ENCODE results near the gene FREM1. TPM values are rescaled to one million over a fixed set of nuclear protein-coding genes. Genes with fewer than 3 reads are reported as not detected.

Gene FREM1
- total and polyA plus RNA-seq, 2 of the 13 experiments (the other 11 are each of a cell fraction or from before 2014, with no cell fraction given) = 64.3 to 202 TPM

DNA sequence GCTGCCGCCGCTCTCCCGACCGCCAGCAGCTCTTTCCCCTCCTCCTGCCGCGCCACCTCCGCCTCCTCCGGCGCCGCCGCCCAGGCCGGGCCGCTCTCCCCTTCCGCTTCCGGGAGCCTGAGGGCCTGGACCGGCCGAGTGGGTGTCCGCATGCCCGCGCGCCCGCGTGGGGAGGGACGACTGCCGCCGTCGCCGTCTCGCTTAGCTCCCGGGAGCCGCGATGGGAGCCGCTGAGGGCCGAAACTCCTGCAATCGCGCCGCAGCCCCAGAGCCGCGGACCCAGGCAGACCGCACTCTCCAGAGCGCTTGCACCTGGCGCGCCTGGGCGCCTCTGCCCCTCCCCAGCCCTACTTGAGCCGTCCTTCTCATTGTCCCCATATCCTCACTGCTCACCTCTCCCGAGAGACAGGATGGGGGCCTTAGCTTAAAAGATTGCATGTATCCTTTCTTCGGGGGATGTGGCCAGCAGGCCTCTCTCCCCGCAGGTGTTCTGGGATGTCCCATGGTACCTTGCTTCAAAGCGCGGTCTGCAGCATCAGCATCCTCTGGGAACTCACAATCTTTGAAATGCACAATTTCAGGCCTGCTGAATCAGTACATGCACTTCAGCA, 216.9 kb downstream of the FREM1 start, which contains the start of gene ZDHHC21 (continued):
- TF ChIP-seq EP300 (IDR thresholded peaks at IDR 0.05; ENCODE audit: low read depth in 2 of 2, low read length in 2 of 2) (no peak), EP300 (CRISPR knock-in tag; IDR thresholded peaks at IDR 0.05; ENCODE audit: borderline replicate concordance) (0 out of 2 replicates have a peak, but pooled peaks have one; percentile 35), ZNF274 (CRISPR knock-in tag; IDR thresholded peaks at IDR 0.05) (no peak), FLYWCH1 (CRISPR knock-in tag; IDR thresholded peaks at IDR 0.05) (no peak), TBP (CRISPR knock-in tag; IDR thresholded peaks at IDR 0.05) (no peak), THAP11 (CRISPR knock-in tag; IDR thresholded peaks at IDR 0.05) (peak; percentile 75), ZNF34 (CRISPR knock-in tag; IDR thresholded peaks at IDR 0.05; ENCODE audit: borderline replicate concordance) (no peak), MEIS1 (CRISPR knock-in tag; IDR thresholded peaks at IDR 0.05; ENCODE audit: borderline replicate concordance) (no peak), POLR2A (IDR thresholded peaks at IDR 0.05; ENCODE audit: insufficient read depth in 1 of 2, low read depth in 2 of 2, low read length in 2 of 2) (peak in 1 of 2 experiments; percentile 85; a peak in 3 of 4 replicates), ZNF263 (CRISPR knock-in tag; IDR thresholded peaks at IDR 0.05) (0 out of 2 replicates have a peak, but pooled peaks have one; percentile 25), ZSCAN20 (CRISPR knock-in tag; IDR thresholded peaks at IDR 0.05; ENCODE audit: borderline replicate concordance) (no peak), NCOA2 (CRISPR knock-in tag; IDR thresholded peaks at IDR 0.05) (peak; percentile 32; the same call in 1 of the 2 replicates), CEBPB (IDR thresholded peaks at IDR 0.05; ENCODE audit: borderline replicate concordance, low read depth, low read length) (no peak), ZNF83 (CRISPR knock-in tag; IDR thresholded peaks at IDR 0.05; ENCODE audit: borderline replicate concordance) (no peak), NCOA5 (CRISPR knock-in tag; IDR thresholded peaks at IDR 0.05) (no peak), HDAC6 (IDR thresholded peaks at IDR 0.05; ENCODE audit: low read depth, low read length) (no peak), KLF16 (CRISPR knock-in tag; IDR thresholded peaks at IDR 0.05) (peak in 1 of 2 experiments; percentile 69; a peak in 1 of 4 replicates), GZF1 (CRISPR knock-in tag; IDR thresholded peaks at IDR 0.05) (no peak), HES4 (CRISPR knock-in tag; IDR thresholded peaks at IDR 0.05; ENCODE audit: borderline replicate concordance) (peak; percentile 94), ZNF12 (CRISPR knock-in tag; IDR thresholded peaks at IDR 0.05) (peak; percentile 37; the same call in 1 of the 2 replicates), TCF7 (IDR thresholded peaks at IDR 0.05; ENCODE audit: low read depth) (no peak), NFYC (CRISPR knock-in tag; IDR thresholded peaks at IDR 0.05) (no peak), CREB1 (IDR thresholded peaks at IDR 0.05) (no peak), CREB1 (CRISPR knock-in tag; IDR thresholded peaks at IDR 0.05) (no peak), ZSCAN21 (CRISPR knock-in tag; IDR thresholded peaks at IDR 0.05; ENCODE audit: borderline replicate concordance) (peak; percentile 45; the same call in 1 of the 2 replicates)
- TF ChIP-seq, protein P1, sequence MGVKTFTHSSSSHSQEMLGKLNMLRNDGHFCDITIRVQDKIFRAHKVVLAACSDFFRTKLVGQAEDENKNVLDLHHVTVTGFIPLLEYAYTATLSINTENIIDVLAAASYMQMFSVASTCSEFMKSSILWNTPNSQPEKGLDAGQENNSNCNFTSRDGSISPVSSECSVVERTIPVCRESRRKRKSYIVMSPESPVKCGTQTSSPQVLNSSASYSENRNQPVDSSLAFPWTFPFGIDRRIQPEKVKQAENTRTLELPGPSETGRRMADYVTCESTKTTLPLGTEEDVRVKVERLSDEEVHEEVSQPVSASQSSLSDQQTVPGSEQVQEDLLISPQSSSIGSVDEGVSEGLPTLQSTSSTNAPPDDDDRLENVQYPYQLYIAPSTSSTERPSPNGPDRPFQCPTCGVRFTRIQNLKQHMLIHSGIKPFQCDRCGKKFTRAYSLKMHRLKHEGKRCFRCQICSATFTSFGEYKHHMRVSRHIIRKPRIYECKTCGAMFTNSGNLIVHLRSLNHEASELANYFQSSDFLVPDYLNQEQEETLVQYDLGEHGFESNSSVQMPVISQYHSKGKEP (CRISPR knock-in tag; IDR thresholded peaks at IDR 0.05) = no peak
- TF ChIP-seq, protein P2, sequence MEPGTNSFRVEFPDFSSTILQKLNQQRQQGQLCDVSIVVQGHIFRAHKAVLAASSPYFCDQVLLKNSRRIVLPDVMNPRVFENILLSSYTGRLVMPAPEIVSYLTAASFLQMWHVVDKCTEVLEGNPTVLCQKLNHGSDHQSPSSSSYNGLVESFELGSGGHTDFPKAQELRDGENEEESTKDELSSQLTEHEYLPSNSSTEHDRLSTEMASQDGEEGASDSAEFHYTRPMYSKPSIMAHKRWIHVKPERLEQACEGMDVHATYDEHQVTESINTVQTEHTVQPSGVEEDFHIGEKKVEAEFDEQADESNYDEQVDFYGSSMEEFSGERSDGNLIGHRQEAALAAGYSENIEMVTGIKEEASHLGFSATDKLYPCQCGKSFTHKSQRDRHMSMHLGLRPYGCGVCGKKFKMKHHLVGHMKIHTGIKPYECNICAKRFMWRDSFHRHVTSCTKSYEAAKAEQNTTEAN (CRISPR knock-in tag; conservative IDR thresholded peaks at IDR 0.05) = no peak
- TF ChIP-seq, protein P3, sequence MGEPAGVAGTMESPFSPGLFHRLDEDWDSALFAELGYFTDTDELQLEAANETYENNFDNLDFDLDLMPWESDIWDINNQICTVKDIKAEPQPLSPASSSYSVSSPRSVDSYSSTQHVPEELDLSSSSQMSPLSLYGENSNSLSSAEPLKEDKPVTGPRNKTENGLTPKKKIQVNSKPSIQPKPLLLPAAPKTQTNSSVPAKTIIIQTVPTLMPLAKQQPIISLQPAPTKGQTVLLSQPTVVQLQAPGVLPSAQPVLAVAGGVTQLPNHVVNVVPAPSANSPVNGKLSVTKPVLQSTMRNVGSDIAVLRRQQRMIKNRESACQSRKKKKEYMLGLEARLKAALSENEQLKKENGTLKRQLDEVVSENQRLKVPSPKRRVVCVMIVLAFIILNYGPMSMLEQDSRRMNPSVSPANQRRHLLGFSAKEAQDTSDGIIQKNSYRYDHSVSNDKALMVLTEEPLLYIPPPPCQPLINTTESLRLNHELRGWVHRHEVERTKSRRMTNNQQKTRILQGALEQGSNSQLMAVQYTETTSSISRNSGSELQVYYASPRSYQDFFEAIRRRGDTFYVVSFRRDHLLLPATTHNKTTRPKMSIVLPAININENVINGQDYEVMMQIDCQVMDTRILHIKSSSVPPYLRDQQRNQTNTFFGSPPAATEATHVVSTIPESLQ (CRISPR knock-in tag; conservative IDR thresholded peaks at IDR 0.05) = no peak
